ENCODE measurements around the gene ANKRD16. TPM values are rescaled to one million over a fixed set of nuclear protein-coding genes. Genes with fewer than 3 reads are reported as not detected.
"Not testable (repeated sequence)": the region's sequence is repeated elsewhere in the genome, so short reads cannot be mapped to it uniquely, and the experiment has no call there.

ANKRD16 gene
- polyA plus RNA-seq, 1 donor from 2014 or later = 14.2 TPM

- no peaks in the 10 kb centered on the region for H3K9me2 ChIP-seq (ENCODE audit: insufficient read depth, low read length)
- no peak overlapping the region for H3K4me3 ChIP-seq (ENCODE audit: low read length)
- no peak overlapping the region for H3K27ac ChIP-seq (ENCODE audit: low read length)
- H2AFZ ChIP-seq (ENCODE audit: low read depth, low read length) = no peak overlapping the region
- TF ChIP-seq CTCF (IDR thresholded peaks at IDR 0.05; ENCODE audit: poor library complexity, severe bottlenecking) (no peak), EP300 (conservative IDR thresholded peaks at IDR 0.05; ENCODE audit: poor library complexity, severe bottlenecking) (no peak), RAD21 (conservative IDR thresholded peaks at IDR 0.05) (no peak), TAF1 (IDR thresholded peaks at IDR 0.05; ENCODE audit: low read depth) (no peak), SMC3 (conservative IDR thresholded peaks at IDR 0.05; ENCODE audit: poor library complexity) (no peak), EZH2 (IDR thresholded peaks at IDR 0.05; ENCODE audit: borderline replicate concordance, insufficient read depth, low read length, poor library complexity, severe bottlenecking) (no peak), MXI1 (conservative IDR thresholded peaks at IDR 0.05; ENCODE audit: poor library complexity, severe bottlenecking) (no peak), REST (IDR thresholded peaks at IDR 0.05; ENCODE audit: borderline replicate concordance) (no peak), POLR2AphosphoS5 (IDR thresholded peaks at IDR 0.05) (no peak)
- H3F3A ChIP-seq (ENCODE audit: insufficient read depth, low read length, poor library complexity, severe bottlenecking) = no peaks in the 10 kb centered on the region
- no peak overlapping the region for H3K4me2 ChIP-seq (ENCODE audit: low read length)
- no peak overlapping the region for H3K9ac ChIP-seq (ENCODE audit: low read length)
- H4K20me1 ChIP-seq (ENCODE audit: insufficient read depth) = no peaks in the 10 kb centered on the region
- H3K9me3 ChIP-seq (ENCODE audit: low read length) = no peaks in the 10 kb centered on the region
- H3K79me2 ChIP-seq (replicated peaks; ENCODE audit: insufficient read depth, low read length) = no peaks in the 10 kb centered on the region
- H3K27me3 ChIP-seq (ENCODE audit: insufficient read depth, low read depth, low read length) = no peaks in the 10 kb centered on the region
- no peaks in the 10 kb centered on the region for H3K36me3 ChIP-seq (ENCODE audit: insufficient read depth, low read length)
These were observed 20.5 kb downstream of the ANKRD16 start for GRCh38 chr10:5869156-5869555.

- H3K9ac ChIP-seq (ENCODE audit: low read length); H3K9me2 ChIP-seq (ENCODE audit: insufficient read depth, low read length); H3K27ac ChIP-seq (ENCODE audit: low read length); H3K9me3 ChIP-seq (ENCODE audit: low read length); H3K36me3 ChIP-seq (ENCODE audit: insufficient read depth, low read length); H3K79me2 ChIP-seq (replicated peaks; ENCODE audit: insufficient read depth, low read length); H3K4me2 ChIP-seq (ENCODE audit: low read length); H3F3A ChIP-seq (ENCODE audit: insufficient read depth, low read length, poor library complexity, severe bottlenecking); H3K27me3 ChIP-seq (ENCODE audit: insufficient read depth, low read depth, low read length); H4K20me1 ChIP-seq (ENCODE audit: insufficient read depth); H2AFZ ChIP-seq (ENCODE audit: low read depth, low read length); H3K4me3 ChIP-seq (ENCODE audit: low read length): not testable (repeated sequence)
These were observed 21.3 kb downstream of the ANKRD16 start for GRCh38 chr10:5868383-5868782.

- not testable (repeated sequence) for H3K9me2 ChIP-seq (ENCODE audit: insufficient read depth, low read length); H3K79me2 ChIP-seq (replicated peaks; ENCODE audit: insufficient read depth, low read length); H3K27ac ChIP-seq (ENCODE audit: low read length); H3K9me3 ChIP-seq (ENCODE audit: low read length); H3K36me3 ChIP-seq (ENCODE audit: insufficient read depth, low read length); H3F3A ChIP-seq (ENCODE audit: insufficient read depth, low read length, poor library complexity, severe bottlenecking); H3K9ac ChIP-seq (ENCODE audit: low read length); H4K20me1 ChIP-seq (ENCODE audit: insufficient read depth); H3K27me3 ChIP-seq (ENCODE audit: insufficient read depth, low read depth, low read length); H3K4me2 ChIP-seq (ENCODE audit: low read length); H2AFZ ChIP-seq (ENCODE audit: low read depth, low read length); H3K4me3 ChIP-seq (ENCODE audit: low read length)
These were observed 22.5 kb downstream of the ANKRD16 start for GRCh38 chr10:5867091-5867615.

GRCh38 chr10:5866451-5867081, 23.1 kb downstream of the ANKRD16 start:
- H3K79me2 ChIP-seq (replicated peaks; ENCODE audit: insufficient read depth, low read length); H3K4me2 ChIP-seq (ENCODE audit: low read length); H4K20me1 ChIP-seq (ENCODE audit: insufficient read depth); H3K4me3 ChIP-seq (ENCODE audit: low read length); H3F3A ChIP-seq (ENCODE audit: insufficient read depth, low read length, poor library complexity, severe bottlenecking); H3K27ac ChIP-seq (ENCODE audit: low read length); H2AFZ ChIP-seq (ENCODE audit: low read depth, low read length); H3K36me3 ChIP-seq (ENCODE audit: insufficient read depth, low read length); H3K27me3 ChIP-seq (ENCODE audit: insufficient read depth, low read depth, low read length); H3K9me2 ChIP-seq (ENCODE audit: insufficient read depth, low read length); H3K9me3 ChIP-seq (ENCODE audit: low read length); H3K9ac ChIP-seq (ENCODE audit: low read length): not testable (repeated sequence)

GRCh38 chr10:5862981-5863685, 26.6 kb downstream of the ANKRD16 start:
- not testable (repeated sequence) for H3K27ac ChIP-seq (ENCODE audit: low read length); H3K4me3 ChIP-seq (ENCODE audit: low read length); H2AFZ ChIP-seq (ENCODE audit: low read depth, low read length); H3K79me2 ChIP-seq (replicated peaks; ENCODE audit: insufficient read depth, low read length); H3K27me3 ChIP-seq (ENCODE audit: insufficient read depth, low read depth, low read length); H3K36me3 ChIP-seq (ENCODE audit: insufficient read depth, low read length); H3K9ac ChIP-seq (ENCODE audit: low read length); H4K20me1 ChIP-seq (ENCODE audit: insufficient read depth); H3K9me2 ChIP-seq (ENCODE audit: insufficient read depth, low read length); H3K9me3 ChIP-seq (ENCODE audit: low read length); H3K4me2 ChIP-seq (ENCODE audit: low read length); H3F3A ChIP-seq (ENCODE audit: insufficient read depth, low read length, poor library complexity, severe bottlenecking)
